ENCODE measurements around the gene TNPO1.
A peak's percentile ranks its signal among the peaks of the same experiment; 100 is the strongest.
"Not testable (repeated sequence)": the region's sequence is repeated elsewhere in the genome, so short reads cannot be mapped to it uniquely, and the experiment has no call there.

Gene TNPO1

GRCh38 chr5:72934953-72935725 is 118.7 kb downstream of the TNPO1 start:
- DNase-seq (ENCODE audit: low read depth), result not testable (repeated sequence)

DNA sequence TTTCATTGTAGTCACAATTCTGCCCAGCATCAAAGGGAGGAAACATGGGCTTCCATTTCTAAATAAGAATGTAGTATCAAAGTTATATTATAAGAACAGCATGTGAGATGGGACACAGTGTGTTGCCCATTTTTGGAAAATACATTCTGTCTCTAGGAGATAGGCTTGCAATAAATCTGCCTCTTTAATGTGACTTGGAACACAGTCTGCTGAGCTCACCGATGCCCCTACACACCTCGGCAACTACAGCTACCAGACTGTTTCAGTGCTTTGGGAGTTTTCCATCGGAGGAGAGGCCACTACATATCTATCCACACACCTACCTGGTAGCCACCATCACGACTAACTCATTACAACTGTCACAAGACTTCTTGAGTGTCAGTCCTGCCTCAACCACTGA is 120.4 kb downstream of the TNPO1 start:
- no peak for DNase-seq (ENCODE audit: low read depth)

DNA sequence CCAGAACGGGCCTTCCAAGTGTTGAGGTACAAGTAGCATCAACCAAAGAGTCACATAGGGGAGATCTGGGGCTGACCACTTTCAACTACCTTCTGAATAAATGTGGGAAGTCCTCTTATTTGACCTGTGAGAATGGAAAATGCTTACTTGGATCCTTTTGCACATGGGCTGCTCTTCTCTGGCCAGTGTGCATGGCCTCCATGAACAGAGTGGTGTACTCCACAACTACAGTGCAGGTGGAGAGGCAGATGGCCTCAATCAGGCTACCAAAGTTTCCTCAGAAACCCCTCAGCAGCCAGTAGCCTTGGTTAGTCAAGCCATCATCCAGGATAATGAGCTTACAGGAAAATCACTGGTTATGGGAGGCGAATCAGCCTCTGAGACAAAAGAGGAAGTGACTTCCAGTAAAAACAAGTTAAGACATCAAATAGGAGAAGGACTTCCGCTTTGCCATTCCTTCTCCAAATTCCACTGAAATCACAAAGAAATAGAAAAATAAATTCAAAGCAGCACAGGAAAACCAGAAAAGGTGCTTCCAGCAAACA is 121.1 kb downstream of the TNPO1 start:
- DNase-seq (ENCODE audit: low read depth), result no peak

DNA sequence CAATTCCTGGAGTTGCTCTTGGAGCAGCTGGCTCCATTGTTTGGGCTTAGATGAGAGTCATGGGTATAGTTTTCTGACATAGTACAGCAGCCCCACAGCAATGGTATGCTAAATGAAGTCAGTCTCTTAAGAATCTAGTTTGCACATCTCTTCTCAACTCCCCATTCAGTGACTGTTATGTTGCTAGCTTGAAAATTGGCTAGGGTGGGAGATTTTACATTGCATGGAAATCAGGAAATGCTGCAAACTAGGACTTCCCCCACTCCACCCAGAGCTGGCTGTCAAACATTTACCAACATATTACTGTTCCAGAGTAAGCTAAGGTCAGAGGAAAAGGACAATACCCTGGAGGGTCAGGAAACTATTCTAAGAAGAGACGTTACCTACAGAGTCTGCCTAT is 121.7 kb downstream of the TNPO1 start:
- DNase-seq (ENCODE audit: low read depth), result no peak

- no peak for DNase-seq (ENCODE audit: low read depth)
These were observed 123.6 kb downstream of the TNPO1 start for GRCh38 chr5:72940082-72940481.

DNA sequence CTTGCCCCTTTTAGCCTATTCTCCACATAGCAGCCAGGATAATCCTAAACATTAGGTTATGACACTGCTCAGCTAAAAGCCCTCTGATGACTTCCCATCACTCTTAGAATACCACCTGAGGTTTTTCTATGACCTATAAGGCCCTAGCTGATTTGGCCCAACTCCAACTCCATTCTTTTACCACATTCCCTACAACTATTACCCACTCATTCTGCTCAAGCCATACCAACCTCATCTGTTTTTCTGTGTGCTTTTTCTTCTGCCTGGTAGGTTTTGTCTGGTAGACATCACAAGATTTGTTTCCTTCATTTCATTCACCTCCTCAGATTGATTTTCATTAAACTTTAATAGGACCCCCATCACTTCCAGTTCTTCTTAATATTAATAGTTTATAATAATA is 126.8 kb downstream of the TNPO1 start:
- DNase-seq (ENCODE audit: low read depth), result no peak

- no peak for DNase-seq (ENCODE audit: low read depth)
These were observed 131.0 kb downstream of the TNPO1 start for GRCh38 chr5:72947498-72947897.

DNA sequence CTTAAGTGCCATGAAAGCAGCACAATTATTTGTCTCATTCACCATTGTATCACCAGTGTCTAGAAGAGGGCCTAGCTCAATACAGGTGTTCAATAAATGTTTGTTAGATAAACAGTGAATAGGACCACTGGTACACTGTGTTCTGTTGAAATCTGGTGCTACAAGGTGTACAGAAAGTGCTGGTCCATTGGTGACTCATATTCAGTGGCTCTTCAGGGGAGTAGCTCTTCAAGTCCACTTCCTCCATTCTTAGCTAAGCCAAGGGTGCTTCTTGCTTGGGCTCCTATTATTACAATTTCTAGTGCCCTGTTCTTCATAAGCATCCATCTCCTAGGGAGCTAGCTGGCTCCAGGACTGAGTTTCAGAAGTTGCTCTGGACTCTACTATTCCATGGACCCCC is 133.0 kb downstream of the TNPO1 start:
- no peak for DNase-seq (ENCODE audit: low read depth)

GRCh38 chr5:72951671-72952468 is 135.4 kb downstream of the TNPO1 start:
- DNase-seq (ENCODE audit: low read depth), result peak; percentile 71

GRCh38 chr5:72954389-72954788 is 137.9 kb downstream of the TNPO1 start:
- no peak for DNase-seq (ENCODE audit: low read depth)

DNA sequence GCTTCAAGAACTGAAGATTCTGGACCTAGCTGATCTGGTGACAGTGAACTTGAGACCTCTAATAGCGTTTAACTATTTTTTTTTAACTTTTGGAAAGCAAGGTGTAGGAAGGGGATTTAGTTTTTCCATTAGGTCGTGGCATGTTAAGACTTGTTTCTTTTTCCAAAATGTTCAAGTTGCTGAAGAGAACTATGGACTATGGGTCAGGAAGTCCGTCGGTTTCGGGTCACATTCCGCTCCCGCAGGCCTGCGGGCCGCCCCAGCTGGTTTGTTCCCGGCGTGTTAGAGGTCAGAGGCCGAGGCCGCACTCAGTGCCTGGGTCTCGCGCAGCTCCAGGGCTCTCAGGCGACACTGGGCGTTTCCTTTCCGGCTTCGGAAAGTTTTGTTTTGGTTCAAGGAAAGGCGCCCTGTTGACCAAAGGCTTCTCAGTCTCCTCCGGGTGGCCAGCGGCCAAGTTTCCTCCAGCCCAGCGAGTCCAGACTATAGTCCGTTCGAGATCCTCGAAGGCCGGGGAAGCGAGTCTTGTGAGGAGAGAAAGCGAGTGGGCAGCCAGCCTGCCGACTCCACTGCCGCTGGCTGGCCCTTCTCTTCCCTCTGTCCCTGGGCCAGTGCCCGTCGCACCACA is 138.8 kb downstream of the TNPO1 start:
- DNase-seq (ENCODE audit: low read depth), result no peak

- peak; percentile 93 for DNase-seq (ENCODE audit: low read depth)
These were observed 139.4 kb downstream of the TNPO1 start, which contains the start of gene FCHO2 for GRCh38 chr5:72955768-72956323. Gene FCHO2 (plus strand): TSS chr5:72956041. CDS start chr5:72956097, 56 bp downstream.

DNA sequence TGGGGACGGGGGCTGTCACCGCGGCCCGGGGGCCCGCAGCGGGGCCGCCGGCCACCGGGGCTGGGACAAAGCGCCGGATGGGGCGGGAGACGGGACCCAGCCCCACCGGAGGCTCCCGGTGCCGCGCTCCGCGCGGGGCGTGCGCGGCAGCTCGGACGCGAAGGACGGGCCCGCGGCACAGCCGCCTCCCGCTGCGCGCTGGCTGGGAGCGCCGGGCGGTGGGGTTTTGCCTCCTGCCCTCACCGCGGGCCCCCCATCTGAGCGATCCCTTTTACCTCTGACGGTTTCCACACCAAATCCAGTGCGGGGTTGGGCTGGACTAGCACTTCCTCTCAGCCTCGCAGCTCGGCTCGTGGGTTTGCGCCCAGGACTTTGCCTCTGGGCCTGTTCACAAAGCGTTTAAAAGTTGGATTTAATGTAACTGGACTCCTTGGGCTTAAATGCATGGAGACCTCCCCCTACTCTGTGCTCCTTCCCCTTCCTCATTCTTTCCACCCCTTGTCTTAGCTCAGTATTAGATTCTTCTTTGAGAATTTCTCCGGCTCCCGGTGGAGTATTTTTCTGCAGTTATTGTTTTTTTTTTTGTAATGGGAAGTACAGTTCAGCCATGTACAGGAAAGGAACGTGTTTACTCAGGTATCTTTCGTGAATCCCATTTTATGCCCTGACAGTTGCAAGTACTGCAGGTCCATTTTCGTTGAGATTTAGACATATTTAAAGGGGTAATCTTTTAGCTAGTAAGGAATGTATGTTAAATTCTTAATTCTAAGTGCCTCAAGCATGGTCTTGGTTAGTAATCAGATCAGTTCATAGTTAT is 140.1 kb downstream of the TNPO1 start:
- peak; percentile 46 for DNase-seq (ENCODE audit: low read depth)

DNA sequence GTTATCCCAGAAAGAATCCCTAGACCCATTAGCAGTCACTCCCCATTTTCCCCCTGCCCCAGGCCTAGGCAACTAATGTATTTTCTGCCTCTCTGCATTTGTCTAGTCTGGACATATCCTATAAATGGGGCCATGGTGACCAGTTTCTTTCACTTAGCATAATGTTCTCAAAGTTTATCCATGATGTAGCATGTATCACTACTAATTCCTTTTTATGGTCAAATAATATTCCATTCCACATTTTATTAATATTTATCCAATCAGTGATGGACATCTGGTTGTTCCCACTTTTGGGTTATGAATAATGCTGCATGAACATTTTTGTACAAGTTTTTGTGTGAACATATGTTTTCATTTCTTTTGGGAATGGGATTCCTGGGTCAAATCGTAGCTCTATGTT is 140.9 kb downstream of the TNPO1 start:
- no peak for DNase-seq (ENCODE audit: low read depth)

GRCh38 chr5:72959257-72959656 is 142.8 kb downstream of the TNPO1 start:
- no peak for DNase-seq (ENCODE audit: low read depth)

All from HS-5 (cell line).